Activated CD4-positive, alpha-beta T cell treated with anti-CD3 and anti-CD28 coated beads for 36 hours (primary cell): ENCODE results near the gene AP3S1. TPM values are rescaled to one million over a fixed set of nuclear protein-coding genes. Genes with fewer than 3 reads are reported as not detected.

Experiments used
- ATAC-seq: fragments of 200-7000 bp; cut with Tn5 transposase; one replicate; pipeline ENCODE4 v1.10.0; 2021; ENCODE audit warnings: mild to moderate bottlenecking, moderate library complexity
- CTCF ChIA-PET: fragments of 350-600 bp; sonication (Branson Sonifier 250); formaldehyde crosslinking; loops from one replicate; lab custom pipeline; 2021; ENCODE audit warnings: antibody characterized with exemption; lab: Charles Lee
- POLR2A ChIA-PET: fragments of 350-600 bp; sonication (Branson Sonifier 250); formaldehyde crosslinking; loops from one replicate; lab custom pipeline; 2021; ENCODE audit warnings: antibody characterized with exemption, inconsistent platforms; lab: Charles Lee
- DNase-seq: peaks from one replicate; pipeline ENCODE4 v3.0.0-alpha.2; 2020
- H3K27ac Mint-ChIP-seq: one replicate; pipeline ENCODE4 v1.8.0; 2021; ENCODE audit warnings: mixed read lengths
- H3K27me3 Mint-ChIP-seq: one replicate; pipeline ENCODE4 v1.8.0; 2021; ENCODE audit warnings: mixed read lengths
- H3K36me3 Mint-ChIP-seq: one replicate; pipeline ENCODE4 v1.8.0; 2021; ENCODE audit warnings: low read depth, mixed read lengths
- H3K4me1 Mint-ChIP-seq: one replicate; pipeline ENCODE4 v1.8.0; 2021; ENCODE audit warnings: mixed read lengths
- H3K4me3 Mint-ChIP-seq: one replicate; pipeline ENCODE4 v1.8.0; 2021; ENCODE audit warnings: mild to moderate bottlenecking, moderate library complexity, mixed read lengths
- H3K9me3 Mint-ChIP-seq: one replicate; pipeline ENCODE4 v1.8.0; 2021; ENCODE audit warnings: low read depth, mixed read lengths
- intact Hi-C, 2 experiments: fragments of 100-400 bp; cut with DNase I in 1 of 2; cut with micrococcal nuclease in 1 of 2; formaldehyde crosslinking; loops; one replicate each; pipeline versions ENCODE4 v1.14.2 to v1.15.1; 2022 to 2024; cut with DNase I, micrococcal nuclease
- total RNA-seq, 2 experiments: library from RNA; stranded (reverse); gene quantifications; one replicate each; pipeline ENCODE4 v1.2.3, GENCODE V29; 2021

The AP3S1 gene
- total RNA-seq, 2 experiments from 2014 or later, result 84.5 to 91.6 TPM

DNA sequence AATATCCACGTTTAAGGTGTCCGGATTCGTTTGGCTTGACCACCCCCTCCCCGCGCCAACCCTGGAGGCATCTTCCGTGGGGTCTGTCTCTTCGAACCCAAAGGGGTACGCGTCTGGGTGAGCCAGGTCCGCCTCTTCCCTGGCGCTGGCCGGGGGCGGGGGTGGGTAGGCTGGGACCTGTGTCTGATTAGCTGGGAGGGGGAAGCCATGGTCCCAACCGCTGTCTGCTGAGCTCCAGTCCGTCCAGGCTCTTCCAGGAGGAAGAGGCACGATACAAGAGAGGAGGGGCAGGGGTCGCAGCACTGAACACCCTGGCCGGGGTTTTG lies 120.5 kb downstream of the AP3S1 start, which contains the start of gene LVRN:
TSS of gene LVRN (plus strand) at position 237 of the 326 bp plus-strand sequence. CDS start 143 bp downstream, outside the sequence.
- H3K27me3 Mint-ChIP-seq, result peaks cover 51% of the 10 kb centered on the region
- intact Hi-C loops, result no loop called here
- H3K4me3 Mint-ChIP-seq, result no peak within 1 kb of the TSS
- DNase-seq (no peak), ATAC-seq (peak; percentile 6)
- no peak within 1 kb of the TSS for H3K27ac Mint-ChIP-seq
- ChIA-PET POLR2A (no interaction called here), CTCF (interaction anchor here (1.2 to 1.4 kb wide), 2 partner anchors 12 to 15 kb away, joined by 5 to 6 read pairs; no protein-coding TSS in a partner anchor)
- H3K4me1 Mint-ChIP-seq, result peaks cover 8% of the 10 kb centered on the region
- no peaks in the 10 kb centered on the region for H3K36me3 Mint-ChIP-seq
- no peaks in the 10 kb centered on the region for H3K9me3 Mint-ChIP-seq

DNA sequence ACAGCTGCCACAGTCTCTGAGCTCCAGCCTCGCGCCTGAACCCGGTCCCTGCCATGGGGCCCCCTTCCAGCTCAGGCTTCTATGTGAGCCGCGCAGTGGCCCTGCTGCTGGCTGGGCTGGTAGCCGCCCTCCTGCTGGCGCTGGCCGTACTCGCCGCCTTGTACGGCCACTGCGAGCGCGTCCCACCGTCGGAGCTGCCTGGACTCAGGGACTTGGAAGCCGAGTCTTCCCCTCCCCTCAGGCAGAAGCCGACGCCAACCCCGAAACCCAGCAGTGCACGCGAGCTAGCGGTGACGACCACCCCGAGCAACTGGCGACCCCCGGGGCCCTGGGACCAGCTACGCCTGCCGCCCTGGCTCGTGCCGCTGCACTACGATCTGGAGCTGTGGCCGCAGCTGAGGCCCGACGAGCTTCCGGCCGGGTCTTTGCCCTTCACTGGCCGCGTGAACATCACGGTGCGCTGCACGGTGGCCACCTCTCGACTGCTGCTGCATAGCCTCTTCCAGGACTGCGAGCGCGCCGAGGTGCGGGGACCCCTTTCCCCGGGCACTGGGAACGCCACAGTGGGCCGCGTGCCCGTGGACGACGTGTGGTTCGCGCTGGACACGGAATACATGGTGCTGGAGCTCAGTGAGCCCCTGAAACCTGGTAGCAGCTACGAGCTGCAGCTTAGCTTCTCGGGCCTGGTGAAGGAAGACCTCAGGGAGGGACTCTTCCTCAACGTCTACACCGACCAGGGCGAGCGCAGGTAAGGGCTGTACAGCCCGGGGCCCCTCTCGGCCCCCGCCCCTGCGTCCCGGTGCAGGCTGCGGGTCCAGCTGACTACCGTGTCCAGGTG lies 121.0 kb downstream of the AP3S1 start:
- Mint-ChIP-seq H3K27ac (no peak overlapping the region), H3K4me3 (no peak overlapping the region), H3K36me3 (no peaks in the 10 kb centered on the region), H3K4me1 (peaks cover 8% of the 10 kb centered on the region), H3K9me3 (no peaks in the 10 kb centered on the region), H3K27me3 (peaks cover 53% of the 10 kb centered on the region)
- intact Hi-C loops, result no loop called here
- peak; percentile 13 for DNase-seq
- ATAC-seq, result no peak
- CTCF ChIA-PET, result interaction anchor here (1.2 to 1.4 kb wide), 2 partner anchors 11 to 16 kb away, joined by 5 to 6 read pairs; no protein-coding TSS in a partner anchor
- POLR2A ChIA-PET, result no interaction called here

DNA sequence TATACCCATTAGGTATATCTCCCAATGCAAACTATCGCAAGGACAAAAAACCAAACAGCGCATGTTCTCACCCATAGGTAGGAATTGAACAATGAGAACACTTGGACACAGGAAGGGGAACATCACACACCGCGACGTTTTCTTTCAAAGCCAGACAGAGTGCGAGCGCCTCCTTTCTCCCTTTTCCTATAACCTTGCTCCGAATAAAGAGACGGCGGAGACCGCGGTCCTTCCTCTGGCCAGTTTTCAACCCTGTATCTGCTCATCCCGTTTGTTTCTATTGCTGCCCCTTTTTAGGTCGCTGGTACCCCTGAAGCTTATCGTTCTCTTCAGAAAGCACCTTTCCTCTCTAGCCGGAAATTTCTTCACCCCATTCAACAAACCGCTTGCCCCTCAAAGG lies 121.8 kb downstream of the AP3S1 start:
- CTCF ChIA-PET, result no interaction called here
- Mint-ChIP-seq H3K27ac (no peak overlapping the region), H3K27me3 (peaks cover 47% of the 10 kb centered on the region), H3K4me1 (peaks cover 8% of the 10 kb centered on the region), H3K36me3 (no peaks in the 10 kb centered on the region), H3K4me3 (no peak overlapping the region), H3K9me3 (no peaks in the 10 kb centered on the region)
- no peak for ATAC-seq
- no peak for DNase-seq
- intact Hi-C loops, result no loop called here
- POLR2A ChIA-PET, result no interaction called here

Other genes with a start within 250 kb of the AP3S1 start
- gene TICAM2, start 239.5 kb upstream of the AP3S1 start, total RNA-seq, result 1 to 10 TPM in 1 of 2 experiments, under 1 TPM in 1; 0.87 to 1.7 TPM
- gene TMED7, start 215.9 kb upstream of the AP3S1 start, total RNA-seq, result 10 to 100 TPM; 31.4 to 36.8 TPM
- gene CDO1, start 25.3 kb upstream of the AP3S1 start, total RNA-seq, result under 1 TPM; 0.16 to 0.55 TPM
- gene ATG12, start 370 bp upstream of the AP3S1 start, total RNA-seq, result 10 to 100 TPM; 44.8 to 45.0 TPM
- under 1 TPM in 1 of 2 experiments, not detected in 1; 0.11 TPM for gene LVRN, start 120.5 kb downstream of the AP3S1 start, total RNA-seq
- gene ARL14EPL, start 190.5 kb downstream of the AP3S1 start, total RNA-seq, result not detected
- 10 to 100 TPM; 19.7 to 23.0 TPM for gene COMMD10, start 243.1 kb downstream of the AP3S1 start, total RNA-seq